Progenitor cell of endocrine pancreas (in vitro differentiated cells): ENCODE data around the gene SPARC. TPM values are rescaled to one million over a fixed set of nuclear protein-coding genes. Genes with fewer than 3 reads are reported as not detected.
A peak's percentile ranks its signal among the peaks of the same experiment; 100 is the strongest.

Experiments
- DNase-seq: peaks from one replicate; pipeline ENCODE4 v3.0.0; 2021; ENCODE audit warnings: low spot score; ENCODE audit not compliant: unreplicated experiment
- H3K27ac Mint-ChIP-seq: 2 replicates; pipeline ENCODE4 v1.8.0; 2021; ENCODE audit warnings: mild to moderate bottlenecking, moderate library complexity, mixed read lengths
- H3K27me3 Mint-ChIP-seq: 2 replicates; pipeline ENCODE4 v1.8.0; 2021; ENCODE audit warnings: mixed read lengths
- H3K36me3 Mint-ChIP-seq: 2 replicates; pipeline ENCODE4 v1.8.0; 2022; ENCODE audit warnings: mixed read lengths; ENCODE audit not compliant: insufficient read depth
- H3K4me1 Mint-ChIP-seq: 2 replicates; pipeline ENCODE4 v1.8.0; 2021; ENCODE audit warnings: low read depth, mixed read lengths
- H3K4me3 Mint-ChIP-seq: 2 replicates; pipeline ENCODE4 v1.8.0; 2021; ENCODE audit warnings: low read depth, mild to moderate bottlenecking, moderate library complexity, mixed read lengths
- H3K9me3 Mint-ChIP-seq: 2 replicates; pipeline ENCODE4 v1.8.0; 2021; ENCODE audit warnings: low read depth, mixed read lengths
- total RNA-seq: library from RNA; stranded (reverse); gene quantifications from 2 replicates; pipeline ENCODE4 v1.2.1, GENCODE V29; 2021
- TF ChIP-seq, protein P1 (sequence below): fragments of 200-600 bp; sonication (generic); IDR thresholded peaks from one replicate; pipeline ENCODE4 v1.5.0; 2021; ENCODE audit warnings: antibody characterized with exemption, mild to moderate bottlenecking; ENCODE audit not compliant: unreplicated experiment

The SPARC gene
- total RNA-seq, 1 donor from 2014 or later: 55.2 TPM

DNA sequence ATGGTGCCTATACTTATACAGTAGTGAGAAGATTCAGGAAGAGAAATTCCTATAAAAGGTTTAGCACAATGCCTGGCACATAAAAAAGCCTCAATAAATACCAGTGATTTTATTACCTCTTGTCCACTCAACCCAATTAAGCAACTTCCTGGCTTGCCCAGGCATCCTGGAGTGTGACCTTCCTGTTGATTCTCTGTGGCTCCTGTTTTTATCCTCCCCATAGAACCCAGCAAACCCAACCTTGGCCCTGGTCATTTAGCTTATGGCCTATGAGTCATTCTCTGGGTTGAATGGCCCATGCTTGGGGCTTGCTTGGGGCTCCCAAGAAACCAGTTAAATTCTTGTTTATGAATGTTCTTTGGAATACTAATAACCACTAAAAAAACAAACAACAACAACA lies 21.4 kb upstream of the SPARC start:
- H3K36me3 Mint-ChIP-seq: no peaks in the 10 kb centered on the region
- no peaks in the 10 kb centered on the region for H3K27me3 Mint-ChIP-seq
- no peak overlapping the region for H3K27ac Mint-ChIP-seq
- DNase-seq: no peak
- no peaks in the 10 kb centered on the region for H3K9me3 Mint-ChIP-seq
- no peak overlapping the region for H3K4me3 Mint-ChIP-seq
- H3K4me1 Mint-ChIP-seq: peaks cover 15% of the 10 kb centered on the region
- TF ChIP-seq, protein P1, sequence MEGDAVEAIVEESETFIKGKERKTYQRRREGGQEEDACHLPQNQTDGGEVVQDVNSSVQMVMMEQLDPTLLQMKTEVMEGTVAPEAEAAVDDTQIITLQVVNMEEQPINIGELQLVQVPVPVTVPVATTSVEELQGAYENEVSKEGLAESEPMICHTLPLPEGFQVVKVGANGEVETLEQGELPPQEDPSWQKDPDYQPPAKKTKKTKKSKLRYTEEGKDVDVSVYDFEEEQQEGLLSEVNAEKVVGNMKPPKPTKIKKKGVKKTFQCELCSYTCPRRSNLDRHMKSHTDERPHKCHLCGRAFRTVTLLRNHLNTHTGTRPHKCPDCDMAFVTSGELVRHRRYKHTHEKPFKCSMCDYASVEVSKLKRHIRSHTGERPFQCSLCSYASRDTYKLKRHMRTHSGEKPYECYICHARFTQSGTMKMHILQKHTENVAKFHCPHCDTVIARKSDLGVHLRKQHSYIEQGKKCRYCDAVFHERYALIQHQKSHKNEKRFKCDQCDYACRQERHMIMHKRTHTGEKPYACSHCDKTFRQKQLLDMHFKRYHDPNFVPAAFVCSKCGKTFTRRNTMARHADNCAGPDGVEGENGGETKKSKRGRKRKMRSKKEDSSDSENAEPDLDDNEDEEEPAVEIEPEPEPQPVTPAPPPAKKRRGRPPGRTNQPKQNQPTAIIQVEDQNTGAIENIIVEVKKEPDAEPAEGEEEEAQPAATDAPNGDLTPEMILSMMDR: no peak

- Mint-ChIP-seq H3K27me3 (no peaks in the 10 kb centered on the region), H3K4me3 (no peak overlapping the region), H3K4me1 (peaks cover 18% of the 10 kb centered on the region), H3K36me3 (no peaks in the 10 kb centered on the region), H3K27ac (no peak overlapping the region), H3K9me3 (no peaks in the 10 kb centered on the region)
- TF ChIP-seq, protein P1: no peak
- no peak for DNase-seq
Measured at GRCh38 chr5:151707567-151707966, 20.9 kb upstream of the SPARC start.

DNA sequence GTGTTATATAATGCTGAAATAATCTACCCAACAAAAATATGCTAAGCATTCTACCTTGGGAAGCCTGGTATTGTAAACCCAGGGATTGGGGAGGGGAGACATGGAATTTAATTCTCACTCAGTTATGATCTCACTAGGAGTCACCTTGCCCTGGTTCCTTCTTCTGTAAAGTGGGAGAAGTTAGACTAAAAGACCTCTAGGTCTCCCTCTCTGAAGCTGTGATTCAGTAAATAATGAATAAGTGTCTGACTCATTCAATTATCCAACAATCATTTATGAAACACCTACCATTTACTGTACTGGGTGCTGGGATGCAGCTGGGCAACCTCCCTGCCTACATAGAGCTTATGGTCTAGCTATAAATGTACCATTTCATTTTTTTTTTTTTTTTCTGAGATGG lies 20.2 kb upstream of the SPARC start:
- TF ChIP-seq, protein P1: no peak
- Mint-ChIP-seq H3K9me3 (no peaks in the 10 kb centered on the region), H3K4me3 (no peak overlapping the region), H3K36me3 (no peaks in the 10 kb centered on the region), H3K4me1 (peaks cover 18% of the 10 kb centered on the region), H3K27me3 (no peaks in the 10 kb centered on the region), H3K27ac (no peak overlapping the region)
- DNase-seq: no peak

GRCh38 chr5:151703780-151704179 lies 17.1 kb upstream of the SPARC start:
- Mint-ChIP-seq H3K36me3 (no peaks in the 10 kb centered on the region), H3K27ac (peak overlapping the region; percentile 4), H3K9me3 (no peaks in the 10 kb centered on the region), H3K4me1 (peaks cover 26% of the 10 kb centered on the region), H3K27me3 (peaks cover 2% of the 10 kb centered on the region), H3K4me3 (no peak overlapping the region)
- TF ChIP-seq, protein P1: no peak
- DNase-seq: no peak

DNA sequence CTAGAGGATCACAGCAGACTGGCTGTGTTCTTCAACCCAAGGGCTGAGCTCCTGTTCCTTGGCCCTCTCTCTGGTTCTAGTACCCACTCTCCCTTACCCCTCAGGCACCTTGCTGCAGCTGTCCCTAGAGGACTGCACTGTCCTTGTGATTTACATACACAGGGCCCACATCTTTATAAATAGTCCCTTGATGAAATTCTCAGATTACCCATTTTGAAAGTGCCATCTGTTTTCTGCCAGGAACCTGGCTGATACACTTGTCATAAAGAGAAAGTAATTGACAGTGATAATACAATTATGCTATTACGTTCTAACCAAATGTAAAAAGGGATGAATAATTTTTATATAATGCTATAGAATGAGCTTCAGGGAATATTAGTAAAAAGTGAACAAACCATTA lies 16.5 kb upstream of the SPARC start:
- Mint-ChIP-seq H3K27me3 (peaks cover 2% of the 10 kb centered on the region), H3K4me3 (no peak overlapping the region), H3K27ac (no peak overlapping the region), H3K36me3 (no peaks in the 10 kb centered on the region), H3K4me1 (peaks cover 27% of the 10 kb centered on the region), H3K9me3 (no peaks in the 10 kb centered on the region)
- TF ChIP-seq, protein P1: no peak
- DNase-seq: no peak
